ENCODE measurements around the gene DLGAP4.

Gene DLGAP4

DNA sequence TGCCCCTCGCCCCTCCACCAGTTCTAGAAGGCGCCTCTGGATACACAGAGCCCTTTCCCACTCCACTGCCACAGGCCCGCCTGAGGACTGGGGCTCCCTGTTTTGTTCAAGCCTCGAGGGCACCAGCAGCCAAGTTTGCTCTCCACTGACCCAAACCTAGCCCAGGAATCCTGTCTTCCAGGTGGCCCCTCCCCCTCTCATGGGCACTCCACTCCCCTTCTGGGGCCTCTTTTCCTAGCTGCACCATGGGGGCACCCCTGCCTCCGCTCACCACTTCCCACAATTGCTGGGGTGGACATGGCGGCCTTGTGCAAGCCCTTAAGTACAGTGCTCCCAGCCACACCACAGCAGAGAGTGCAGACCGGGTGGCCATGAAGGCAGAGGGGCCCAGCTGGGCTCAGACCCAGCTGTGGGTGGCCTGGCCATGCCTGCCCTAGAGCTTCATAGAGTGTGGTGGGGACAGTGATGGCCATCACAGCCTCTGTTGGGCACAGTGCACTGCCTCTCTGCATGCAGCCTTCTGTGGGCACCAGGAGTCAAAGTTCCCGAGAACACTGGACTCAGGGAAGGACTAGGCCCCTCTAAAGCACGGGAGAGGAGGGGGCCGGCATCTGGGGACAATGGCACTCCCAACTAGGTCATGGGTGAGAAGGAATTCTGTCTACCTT lies 236.5 kb downstream of the DLGAP4 start:
- no peak for DNase-seq (ENCODE audit: extremely low read depth, insufficient read length)
- H3K36me3 ChIP-seq (ENCODE audit: control insufficient read depth, insufficient read depth, low read length): no peaks in the 10 kb centered on the region
- H3K27me3 ChIP-seq (replicated peaks; ENCODE audit: control insufficient read depth, insufficient read depth, low read length): no peaks in the 10 kb centered on the region
- TF ChIP-seq, protein P1, sequence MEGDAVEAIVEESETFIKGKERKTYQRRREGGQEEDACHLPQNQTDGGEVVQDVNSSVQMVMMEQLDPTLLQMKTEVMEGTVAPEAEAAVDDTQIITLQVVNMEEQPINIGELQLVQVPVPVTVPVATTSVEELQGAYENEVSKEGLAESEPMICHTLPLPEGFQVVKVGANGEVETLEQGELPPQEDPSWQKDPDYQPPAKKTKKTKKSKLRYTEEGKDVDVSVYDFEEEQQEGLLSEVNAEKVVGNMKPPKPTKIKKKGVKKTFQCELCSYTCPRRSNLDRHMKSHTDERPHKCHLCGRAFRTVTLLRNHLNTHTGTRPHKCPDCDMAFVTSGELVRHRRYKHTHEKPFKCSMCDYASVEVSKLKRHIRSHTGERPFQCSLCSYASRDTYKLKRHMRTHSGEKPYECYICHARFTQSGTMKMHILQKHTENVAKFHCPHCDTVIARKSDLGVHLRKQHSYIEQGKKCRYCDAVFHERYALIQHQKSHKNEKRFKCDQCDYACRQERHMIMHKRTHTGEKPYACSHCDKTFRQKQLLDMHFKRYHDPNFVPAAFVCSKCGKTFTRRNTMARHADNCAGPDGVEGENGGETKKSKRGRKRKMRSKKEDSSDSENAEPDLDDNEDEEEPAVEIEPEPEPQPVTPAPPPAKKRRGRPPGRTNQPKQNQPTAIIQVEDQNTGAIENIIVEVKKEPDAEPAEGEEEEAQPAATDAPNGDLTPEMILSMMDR (IDR thresholded peaks at IDR 0.05; ENCODE audit: insufficient read depth, low read length, poor library complexity, severe bottlenecking): no peak
- no peak overlapping the region for H3K4me3 ChIP-seq (replicated peaks; ENCODE audit: low read depth, low read length)

DNA sequence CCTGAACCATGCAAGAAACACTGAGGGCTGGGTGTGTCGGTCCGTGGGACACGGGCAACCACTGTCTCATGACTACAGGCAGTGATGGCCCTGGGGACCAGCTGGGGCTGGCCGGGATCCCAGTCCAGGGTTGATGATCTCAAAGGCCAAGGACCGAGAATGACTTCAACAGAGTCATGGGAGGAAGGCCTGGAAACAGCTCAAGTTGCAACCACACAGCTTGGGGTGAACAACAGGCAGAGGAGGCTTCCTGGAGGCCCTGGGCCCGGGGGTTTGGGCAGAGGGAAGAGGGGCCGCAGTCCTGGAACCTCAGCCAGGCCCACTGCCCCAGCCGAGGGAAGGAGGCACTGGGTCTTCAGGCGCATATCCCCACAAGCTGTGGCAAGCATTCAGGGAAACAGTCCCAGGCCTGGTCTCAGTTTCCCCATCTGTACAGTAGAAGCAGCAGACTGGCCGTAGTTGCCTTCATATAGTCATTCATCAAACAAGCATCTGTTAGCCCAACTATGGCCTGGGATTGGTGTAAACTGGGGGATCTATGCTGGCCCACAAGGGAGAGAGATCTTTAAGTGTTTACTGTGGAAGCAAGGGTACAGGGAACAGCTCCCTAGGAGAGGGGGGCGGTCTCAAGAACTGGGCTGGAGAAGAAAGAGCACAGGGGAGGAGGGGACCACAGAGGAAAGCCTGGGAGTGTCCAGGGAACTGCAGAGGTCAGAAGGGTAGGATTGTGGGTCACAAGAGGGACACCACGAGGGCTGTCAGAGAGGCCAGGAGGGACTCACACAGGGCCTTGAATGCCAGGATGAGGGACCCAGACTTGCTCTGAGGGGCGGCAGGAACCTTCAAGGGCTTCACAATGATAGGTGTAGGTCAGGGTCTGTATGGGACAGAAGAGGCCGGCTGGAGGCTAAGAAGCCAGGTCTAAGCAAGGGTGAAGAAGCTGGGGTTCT lies 237.3 kb downstream of the DLGAP4 start:
- Histone ChIP-seq H3K4me3 (replicated peaks; ENCODE audit: low read depth, low read length) (no peak overlapping the region), H3K36me3 (ENCODE audit: control insufficient read depth, insufficient read depth, low read length) (no peaks in the 10 kb centered on the region), H3K27me3 (replicated peaks; ENCODE audit: control insufficient read depth, insufficient read depth, low read length) (no peaks in the 10 kb centered on the region)
- TF ChIP-seq, protein P1 (IDR thresholded peaks at IDR 0.05; ENCODE audit: insufficient read depth, low read length, poor library complexity, severe bottlenecking): no peak
- DNase-seq (ENCODE audit: extremely low read depth, insufficient read length): no peak

DNA sequence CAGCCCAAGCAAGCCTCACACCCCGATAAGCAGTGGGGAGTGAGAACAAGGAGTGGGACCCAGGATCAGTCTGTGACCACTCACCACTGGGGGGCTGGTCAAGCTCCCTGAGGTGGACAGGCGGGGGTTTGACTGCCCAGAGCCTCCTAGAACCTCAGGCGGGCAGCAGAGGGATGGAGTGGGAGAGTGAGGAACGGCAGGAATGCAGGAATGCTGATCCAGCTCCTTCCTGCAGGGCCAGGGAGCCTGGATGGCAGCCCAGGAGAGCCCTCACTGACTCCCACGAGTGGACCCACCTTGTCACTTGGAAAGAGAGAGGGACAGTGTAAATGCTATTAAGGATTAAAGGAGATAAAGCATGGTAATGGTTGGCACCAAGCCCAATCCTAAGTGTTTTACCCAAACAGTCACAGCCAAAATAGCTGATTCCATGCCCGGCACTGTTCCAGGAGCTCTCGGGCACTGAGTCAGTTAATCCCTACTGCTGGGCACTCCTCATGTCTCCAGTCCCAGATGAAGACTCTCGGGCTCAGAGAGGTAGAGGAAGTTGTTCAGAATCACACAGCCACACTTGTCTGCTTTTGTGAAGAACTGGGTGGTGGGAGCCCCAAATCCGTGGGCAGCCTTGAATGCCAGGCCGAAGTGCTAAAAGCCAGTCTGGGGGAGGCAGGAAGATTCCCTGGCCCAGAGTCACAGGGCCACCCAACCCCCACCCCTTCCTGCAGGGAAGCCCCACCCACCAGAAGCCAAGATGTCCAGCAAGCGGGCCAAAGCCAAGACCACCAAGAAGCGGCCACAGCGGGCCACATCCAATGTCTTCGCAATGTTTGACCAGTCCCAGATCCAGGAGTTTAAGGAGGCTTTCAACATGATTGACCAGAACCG lies 238.2 kb downstream of the DLGAP4 start:
- no peak for DNase-seq (ENCODE audit: extremely low read depth, insufficient read length)
- Histone ChIP-seq H3K27me3 (replicated peaks; ENCODE audit: control insufficient read depth, insufficient read depth, low read length) (no peaks in the 10 kb centered on the region), H3K36me3 (ENCODE audit: control insufficient read depth, insufficient read depth, low read length) (no peaks in the 10 kb centered on the region), H3K4me3 (replicated peaks; ENCODE audit: low read depth, low read length) (no peak overlapping the region)
- TF ChIP-seq, protein P1 (IDR thresholded peaks at IDR 0.05; ENCODE audit: insufficient read depth, low read length, poor library complexity, severe bottlenecking): no peak

DNA sequence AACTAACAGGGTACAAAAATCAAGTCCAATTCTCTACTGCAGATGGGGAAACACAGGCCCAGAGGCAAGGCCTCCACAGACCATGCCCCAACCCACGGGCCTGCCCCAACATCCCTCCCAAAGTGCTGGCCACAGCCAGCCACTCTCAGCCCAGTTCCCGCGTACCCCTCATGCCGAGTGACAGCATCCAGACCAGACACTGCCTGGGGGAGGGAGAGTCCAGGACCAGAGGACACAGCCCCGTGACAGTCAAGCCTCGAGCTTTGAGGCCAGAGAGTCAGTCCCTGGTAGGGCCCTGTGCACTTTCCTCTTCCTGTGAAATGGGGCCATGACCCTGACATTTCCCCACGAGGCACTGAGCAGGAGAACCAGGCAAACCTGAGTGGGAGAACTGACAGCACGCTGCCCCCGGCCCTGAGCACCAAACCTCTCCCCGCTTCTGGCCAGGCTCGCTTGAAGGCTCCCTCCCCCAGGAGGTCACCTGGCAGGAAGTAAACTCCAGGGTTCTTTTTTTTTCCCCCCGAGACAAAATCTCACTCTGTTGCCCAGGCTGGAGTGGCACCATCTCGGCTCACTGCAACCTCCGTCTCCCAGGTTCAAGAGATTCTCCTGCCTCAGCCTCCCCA lies 240.1 kb downstream of the DLGAP4 start:
- Histone ChIP-seq H3K36me3 (ENCODE audit: control insufficient read depth, insufficient read depth, low read length) (no peaks in the 10 kb centered on the region), H3K27me3 (replicated peaks; ENCODE audit: control insufficient read depth, insufficient read depth, low read length) (no peaks in the 10 kb centered on the region), H3K4me3 (replicated peaks; ENCODE audit: low read depth, low read length) (no peak overlapping the region)
- no peak for DNase-seq (ENCODE audit: extremely low read depth, insufficient read length)
- TF ChIP-seq, protein P1 (IDR thresholded peaks at IDR 0.05; ENCODE audit: insufficient read depth, low read length, poor library complexity, severe bottlenecking): no peak
